Mammary epithelial cell (primary cell): ENCODE results near the gene SMAD1.

Experiments used
- CTCF ChIP-seq, 2 donors: IDR thresholded peaks in 1 of 2; conservative IDR thresholded peaks in 1 of 2; 2 replicates each; pipeline ENCODE4 v1.5.1; 2011 to 2012; ENCODE audit warnings: inconsistent platforms in 2 of 2, low read length in 2 of 2, mild to moderate bottlenecking in 2 of 2, control low read depth in 1 of 2, low read depth in 1 of 2; ENCODE audit not compliant: insufficient read depth in 1 of 2; ENCODE audit errors: extremely low read depth in 1 of 2
- EZH2 ChIP-seq: IDR thresholded peaks from 2 replicates; pipeline ENCODE4 v1.6.1; 2012; ENCODE audit warnings: low read length, inconsistent platforms, borderline replicate concordance

- TF ChIP-seq EZH2 (no peak), CTCF (conservative IDR thresholded peaks at IDR 0.05 in 1 of 2, IDR thresholded peaks at IDR 0.05 in 1 of 2; ENCODE audit: extremely low read depth in 1 of 2, insufficient read depth in 1 of 2, low read depth in 1 of 2, low read length in 2 of 2) (no peak)
These were observed 70.6 kb downstream of the SMAD1 start for GRCh38 chr4:145552181-145552822.
